ENCODE data around the gene PLCB4.

Gene PLCB4

GRCh38 chr20:9112541-9113515 lies 43.9 kb downstream of the PLCB4 start:
- H3K4me3 ChIP-seq (ENCODE audit: low read depth, low read length): no peak overlapping the region
- TF ChIP-seq CTCF (IDR thresholded peaks at IDR 0.05; ENCODE audit: low read depth, low read length): no peak

GRCh38 chr20:9114709-9115108 lies 45.8 kb downstream of the PLCB4 start:
- TF ChIP-seq CTCF (IDR thresholded peaks at IDR 0.05; ENCODE audit: low read depth, low read length): no peak
- no peak overlapping the region for H3K4me3 ChIP-seq (ENCODE audit: low read depth, low read length)

GRCh38 chr20:9117548-9117947 lies 48.7 kb downstream of the PLCB4 start:
- no peak overlapping the region for H3K4me3 ChIP-seq (ENCODE audit: low read depth, low read length)
- no peak for TF ChIP-seq CTCF (IDR thresholded peaks at IDR 0.05; ENCODE audit: low read depth, low read length)

- TF ChIP-seq CTCF (IDR thresholded peaks at IDR 0.05; ENCODE audit: low read depth, low read length): no peak
- no peak overlapping the region for H3K4me3 ChIP-seq (ENCODE audit: low read depth, low read length)
Measured at GRCh38 chr20:9119776-9120175, 50.9 kb downstream of the PLCB4 start.

GRCh38 chr20:9121211-9121610 lies 52.3 kb downstream of the PLCB4 start:
- H3K4me3 ChIP-seq (ENCODE audit: low read depth, low read length): no peak overlapping the region
- no peak for TF ChIP-seq CTCF (IDR thresholded peaks at IDR 0.05; ENCODE audit: low read depth, low read length)

- TF ChIP-seq CTCF (IDR thresholded peaks at IDR 0.05; ENCODE audit: low read depth, low read length): no peak
Measured at GRCh38 chr20:9122571-9122970, 53.7 kb downstream of the PLCB4 start.

GRCh38 chr20:9126527-9126926 lies 57.6 kb downstream of the PLCB4 start:
- H3K4me3 ChIP-seq (ENCODE audit: low read depth, low read length): no peak overlapping the region
- no peak for TF ChIP-seq CTCF (IDR thresholded peaks at IDR 0.05; ENCODE audit: low read depth, low read length)

More at GRCh38 chr20:9122571-9122970, 53.7 kb downstream of the PLCB4 start:
- H3K4me3 ChIP-seq (ENCODE audit: low read depth, low read length): no peak overlapping the region
